ENCODE results near the gene GRM4. TPM values are rescaled to one million over a fixed set of nuclear protein-coding genes. Genes with fewer than 3 reads are reported as not detected.

GRM4 gene
- total RNA-seq, 1 experiment from 2014 or later, result 5.6 TPM

DNA sequence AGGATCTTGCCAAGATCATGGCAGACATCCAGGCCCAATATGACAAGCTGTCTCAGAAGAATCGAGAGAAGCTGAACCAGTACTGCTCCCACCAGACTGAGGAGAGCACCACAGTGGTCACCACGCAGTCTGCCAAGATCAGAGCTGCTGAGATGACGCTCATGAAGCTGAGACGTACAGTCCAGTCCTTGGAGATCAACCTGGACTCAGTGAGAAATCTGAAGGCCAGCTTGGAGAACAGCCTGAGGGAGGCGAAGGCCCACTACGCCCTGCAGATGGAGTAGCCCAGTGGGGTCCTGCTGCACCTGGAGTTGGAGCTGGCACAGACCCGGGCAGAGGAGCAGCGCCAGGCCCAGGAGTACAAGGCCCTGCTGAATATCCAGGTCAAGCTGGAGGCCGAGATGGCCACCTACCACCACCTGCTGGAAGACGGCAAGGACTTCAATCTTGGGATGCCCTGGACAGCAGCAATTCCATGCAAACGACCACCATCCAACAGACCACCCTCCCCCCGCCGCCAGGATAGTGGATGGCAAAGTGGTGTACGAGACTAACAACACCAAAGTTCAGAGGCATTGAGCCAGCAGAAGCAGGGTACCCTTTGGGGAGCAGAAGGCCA is 44.7 kb upstream of the GRM4 start:
- Histone ChIP-seq H2BK12ac (ENCODE audit: insufficient read length, low read depth, low read length) (no peak overlapping the region), H3K4me1 (ENCODE audit: insufficient read depth, low read length) (no peaks in the 10 kb centered on the region), H3K23ac (ENCODE audit: insufficient read length, low read depth, low read length) (no peak overlapping the region), H3K18ac (ENCODE audit: insufficient read length, low read depth, low read length) (no peak overlapping the region), H2BK20ac (ENCODE audit: low read depth, low read length, poor library complexity, severe bottlenecking) (no peak overlapping the region), H2BK15ac (ENCODE audit: low read depth, low read length) (no peak overlapping the region), H3K14ac (ENCODE audit: insufficient read depth, low read length) (no peak overlapping the region), H3K23me2 (ENCODE audit: insufficient read length, low read depth, low read length, poor library complexity, severe bottlenecking) (no peaks in the 10 kb centered on the region), H3K27ac (ENCODE audit: insufficient read length, low read depth, low read length) (no peak overlapping the region), H3K79me2 (ENCODE audit: insufficient read depth, low read length) (no peaks in the 10 kb centered on the region), H3K27me3 (ENCODE audit: insufficient read depth, low read length) (no peaks in the 10 kb centered on the region; the same call in 1 of the 2 replicates), H3T11ph (ENCODE audit: low read length) (no peak overlapping the region), H2AFZ (ENCODE audit: low read length) (no peak overlapping the region), H2AK5ac (ENCODE audit: insufficient read length, low read length) (no peak overlapping the region), H3K9ac (ENCODE audit: extremely low read depth, insufficient read length, low read length) (no peak overlapping the region), H4K8ac (replicated peaks; ENCODE audit: insufficient read length, low read depth, low read length) (no peak overlapping the region), H2BK5ac (ENCODE audit: insufficient read length, low read length) (no peak overlapping the region), H3K4me2 (ENCODE audit: insufficient read depth, insufficient read length, low read length) (no peak overlapping the region), H3K4ac (ENCODE audit: low read depth, low read length) (no peak overlapping the region), H4K20me1 (ENCODE audit: control insufficient read depth, insufficient read depth, insufficient read length) (no peaks in the 10 kb centered on the region), H2BK120ac (ENCODE audit: low read depth, low read length, poor library complexity, severe bottlenecking) (no peak overlapping the region), H4K5ac (ENCODE audit: insufficient read length, low read depth, low read length) (no peak overlapping the region), H4K91ac (ENCODE audit: insufficient read length, low read depth, low read length) (no peak overlapping the region), H3K56ac (ENCODE audit: insufficient read length, low read depth, low read length) (no peak overlapping the region), H3K9me3 (ENCODE audit: control insufficient read depth, low read depth, low read length) (no peaks in the 10 kb centered on the region), H3K79me1 (ENCODE audit: insufficient read depth, low read depth, low read length, poor library complexity, severe bottlenecking) (no peaks in the 10 kb centered on the region)
- Mint-ChIP-seq H3K9me3 (no peaks in the 10 kb centered on the region), H3K36me3 (ENCODE audit: insufficient read depth in 1 of 3, low read depth in 3 of 3) (no peaks in the 10 kb centered on the region; a peak in 1 of 7 replicates), H3K27ac (peak overlapping the region in 1 of 3 experiments; percentile 8; a peak in 1 of 7 replicates), H3K27me3 (ENCODE audit: low read depth) (peaks cover 11% of the 10 kb centered on the region), H3K4me3 (no peak overlapping the region), H3K4me1 (peaks cover 5 to 6% of the 10 kb centered on the region in 2 experiments; a peak in 2 of 4 replicates)
- DNase-seq, result peak; percentile 54
- WGBS (ENCODE audit: extremely low coverage, insufficient read length, low lambda C conversion rate), result no CpG with 5 or more reads among the region's 14 CpGs
- TF ChIP-seq, protein P1, sequence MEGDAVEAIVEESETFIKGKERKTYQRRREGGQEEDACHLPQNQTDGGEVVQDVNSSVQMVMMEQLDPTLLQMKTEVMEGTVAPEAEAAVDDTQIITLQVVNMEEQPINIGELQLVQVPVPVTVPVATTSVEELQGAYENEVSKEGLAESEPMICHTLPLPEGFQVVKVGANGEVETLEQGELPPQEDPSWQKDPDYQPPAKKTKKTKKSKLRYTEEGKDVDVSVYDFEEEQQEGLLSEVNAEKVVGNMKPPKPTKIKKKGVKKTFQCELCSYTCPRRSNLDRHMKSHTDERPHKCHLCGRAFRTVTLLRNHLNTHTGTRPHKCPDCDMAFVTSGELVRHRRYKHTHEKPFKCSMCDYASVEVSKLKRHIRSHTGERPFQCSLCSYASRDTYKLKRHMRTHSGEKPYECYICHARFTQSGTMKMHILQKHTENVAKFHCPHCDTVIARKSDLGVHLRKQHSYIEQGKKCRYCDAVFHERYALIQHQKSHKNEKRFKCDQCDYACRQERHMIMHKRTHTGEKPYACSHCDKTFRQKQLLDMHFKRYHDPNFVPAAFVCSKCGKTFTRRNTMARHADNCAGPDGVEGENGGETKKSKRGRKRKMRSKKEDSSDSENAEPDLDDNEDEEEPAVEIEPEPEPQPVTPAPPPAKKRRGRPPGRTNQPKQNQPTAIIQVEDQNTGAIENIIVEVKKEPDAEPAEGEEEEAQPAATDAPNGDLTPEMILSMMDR (conservative IDR thresholded peaks at IDR 0.05), result peak; percentile 33; the same call in 1 of the 3 replicates

Measured in H9 (cell line).